ENCODE data around the gene CD2BP2. TPM values are rescaled to one million over a fixed set of nuclear protein-coding genes. Genes with fewer than 3 reads are reported as not detected.

The CD2BP2 gene
- total RNA-seq, 6 donors from 2014 or later, result 24.2 to 63.7 (median 38.8) TPM

GRCh38 chr16:30368792-30369090 lies 13.6 kb upstream of the CD2BP2 start:
- Histone ChIP-seq H3K27ac (peak overlapping the region; percentile 77 to 91 (median 86)), H3K4me1 (peaks cover 32 to 41% (median 33%) of the 10 kb centered on the region in 4 donors), H3K27me3 (no peaks in the 10 kb centered on the region), H3K9me3 (no peaks in the 10 kb centered on the region), H3K36me3 (peaks cover 8 to 25% (median 16%) of the 10 kb centered on the region in 4 donors), H3K4me3 (peak overlapping the region; percentile 79 to 98 (median 90))
- 4 to 9% methylated on average over 4 of the region's 4 CpGs for WGBS, 2 donors
- ATAC-seq (ENCODE audit: low FRiP score in 2 of 2) (no peak), DNase-seq (no peak)
- TF ChIP-seq CTCF (IDR thresholded peaks at IDR 0.05) (no peak), POLR2A (IDR thresholded peaks at IDR 0.05) (peak in 1 of 4 donors; percentile 3)

DNA sequence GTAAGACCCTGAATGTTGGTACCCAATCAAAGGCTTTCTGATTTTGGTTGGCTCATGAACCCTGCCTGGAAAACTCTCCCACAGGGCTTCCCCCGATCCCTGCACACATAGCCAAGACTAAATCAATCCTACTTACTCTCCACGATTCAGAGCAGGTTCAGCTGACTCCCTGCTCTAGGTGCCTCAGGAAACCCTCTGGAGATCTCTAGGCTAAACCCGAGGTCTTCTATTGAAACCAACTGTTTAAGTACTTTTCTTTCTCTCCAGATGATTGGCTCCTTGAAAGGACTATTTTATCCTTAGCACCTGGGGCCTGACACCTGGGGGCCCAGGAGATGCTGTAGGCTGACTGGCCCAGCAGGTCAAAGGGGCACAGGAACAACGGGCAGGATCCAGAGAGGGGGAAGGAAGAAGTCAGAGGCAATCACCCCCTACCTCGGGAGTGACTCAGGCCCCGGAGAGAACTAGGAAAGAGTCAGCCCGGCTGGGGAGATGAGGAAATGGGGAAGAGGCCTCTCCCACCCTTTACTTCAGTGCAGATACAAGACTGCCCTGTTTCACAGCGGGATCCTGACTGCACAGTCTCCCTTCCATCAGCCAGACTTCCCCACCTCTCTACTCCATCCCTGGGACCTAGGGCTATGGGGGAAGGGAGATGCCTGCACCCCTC lies 13.1 kb upstream of the CD2BP2 start:
- Histone ChIP-seq H3K4me3 (peak overlapping the region; percentile 79 to 98 (median 90)), H3K9me3 (no peaks in the 10 kb centered on the region), H3K27ac (peak overlapping the region; percentile 77 to 91 (median 86)), H3K27me3 (no peaks in the 10 kb centered on the region), H3K36me3 (peaks cover 8 to 30% (median 18%) of the 10 kb centered on the region in 4 donors), H3K4me1 (peaks cover 32 to 41% (median 33%) of the 10 kb centered on the region in 4 donors)
- peak in 1 of 2 donors; percentile 25 for ATAC-seq (ENCODE audit: low FRiP score in 2 of 2)
- 4 to 6% methylated on average over 8 of the region's 8 CpGs for WGBS, 2 donors
- TF ChIP-seq POLR2A (IDR thresholded peaks at IDR 0.05) (peak in 2 of 4 donors; percentile 14 to 43), EP300 (IDR thresholded peaks at IDR 0.05) (no peak)
- DNase-seq, result peak in 1 of 2 donors; percentile 76

DNA sequence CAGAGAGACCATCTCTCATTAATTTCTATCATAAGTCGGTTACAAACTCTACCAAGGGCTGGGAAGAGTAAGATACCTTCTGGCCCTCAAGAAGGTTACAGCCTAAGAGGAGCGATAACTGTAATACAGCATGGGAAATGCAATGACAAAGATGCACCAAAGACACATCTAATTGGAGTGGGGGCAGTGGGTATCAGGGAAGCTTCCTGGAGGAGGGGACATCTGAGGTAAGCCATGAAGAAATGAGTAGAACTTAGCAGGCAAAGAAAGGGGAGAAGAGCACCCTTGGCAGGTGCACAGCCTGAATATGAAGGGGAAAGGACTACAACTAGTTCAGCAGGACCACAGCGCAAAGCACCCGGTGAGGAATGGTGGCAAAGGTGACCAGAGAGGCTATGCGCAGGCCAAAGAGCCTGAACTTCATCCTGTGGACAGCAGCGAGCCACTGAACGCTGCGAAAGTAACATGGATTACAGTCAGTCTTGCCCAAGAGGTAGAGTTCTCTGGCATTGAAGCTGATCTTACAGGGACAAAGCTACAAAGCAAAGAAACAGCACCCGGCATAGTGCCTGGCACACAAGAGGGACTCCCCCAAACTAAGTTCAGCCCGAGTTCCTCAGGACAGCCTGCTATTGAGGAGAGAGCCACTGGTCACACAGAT lies 12.4 kb upstream of the CD2BP2 start:
- ATAC-seq (ENCODE audit: low FRiP score in 2 of 2) (no peak), DNase-seq (no peak)
- TF ChIP-seq POLR2A (IDR thresholded peaks at IDR 0.05) (no peak), CTCF (IDR thresholded peaks at IDR 0.05) (no peak), POLR2AphosphoS5 (IDR thresholded peaks at IDR 0.05) (no peak), EP300 (IDR thresholded peaks at IDR 0.05) (no peak)
- no peaks in the 10 kb centered on the region for H3K9me3 ChIP-seq
- peak overlapping the region in 2 of 4 donors; percentile 85 to 91 for H3K27ac ChIP-seq
- peaks cover 32 to 41% (median 33%) of the 10 kb centered on the region in 4 donors for H3K4me1 ChIP-seq
- H3K4me3 ChIP-seq, result peak overlapping the region in 3 of 4 donors; percentile 79 to 95 (median 84)
- no peaks in the 10 kb centered on the region for H3K27me3 ChIP-seq
- peaks cover 8 to 35% (median 23%) of the 10 kb centered on the region in 4 donors for H3K36me3 ChIP-seq
- 59 to 69% methylated on average over 10 of the region's 10 CpGs for WGBS, 2 donors

DNA sequence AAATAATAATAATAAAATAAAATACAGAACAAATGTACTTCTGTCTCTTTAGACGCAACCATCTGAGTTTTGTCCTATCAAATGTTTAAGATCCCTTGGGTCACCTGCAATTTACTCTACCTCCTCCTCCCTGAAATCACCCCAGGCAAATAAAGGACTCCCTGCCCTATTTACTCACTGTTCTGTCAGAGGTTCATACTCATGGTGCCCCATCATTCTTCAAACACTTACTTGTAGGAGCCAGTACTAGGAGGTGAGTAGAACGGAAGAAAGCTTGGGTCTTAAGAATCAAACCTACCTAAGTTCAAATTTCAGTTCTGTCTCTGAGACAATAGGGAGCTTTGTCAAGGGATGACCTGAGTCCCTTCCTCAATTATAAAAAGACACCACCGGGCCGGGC lies 11.4 kb upstream of the CD2BP2 start:
- DNase-seq, result no peak
- Histone ChIP-seq H3K4me1 (peaks cover 30 to 41% (median 32%) of the 10 kb centered on the region in 4 donors), H3K4me3 (no peak overlapping the region), H3K27me3 (no peaks in the 10 kb centered on the region), H3K9me3 (no peaks in the 10 kb centered on the region), H3K36me3 (peaks cover 8 to 42% (median 28%) of the 10 kb centered on the region in 4 donors), H3K27ac (no peak overlapping the region)
- 66 to 77% methylated on average over 4 of the region's 4 CpGs for WGBS, 2 donors
- TF ChIP-seq CTCF (IDR thresholded peaks at IDR 0.05) (no peak), EP300 (IDR thresholded peaks at IDR 0.05) (no peak), POLR2A (IDR thresholded peaks at IDR 0.05) (no peak), POLR2AphosphoS5 (IDR thresholded peaks at IDR 0.05) (no peak)
- ATAC-seq (ENCODE audit: low FRiP score in 2 of 2), result no peak

DNA sequence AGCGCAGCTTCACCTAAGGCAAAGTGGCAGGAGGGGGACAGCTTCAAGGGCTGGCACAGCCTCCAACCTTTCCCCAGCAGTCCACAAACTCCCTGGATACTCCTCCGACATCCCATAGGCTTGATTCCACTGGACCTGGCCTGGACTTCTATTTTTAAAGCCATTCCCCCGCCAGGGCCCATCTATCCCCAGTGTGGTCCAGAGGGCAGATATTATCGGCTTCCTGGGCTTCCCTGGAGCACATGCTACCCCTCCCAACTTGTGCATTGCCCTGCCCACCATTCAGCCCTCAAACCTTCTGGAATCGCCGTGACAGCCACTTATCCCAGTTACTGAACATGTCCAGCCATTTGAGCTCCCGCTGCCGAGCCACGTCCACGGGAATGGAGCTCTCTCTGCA lies 10.1 kb upstream of the CD2BP2 start:
- ATAC-seq (ENCODE audit: low FRiP score in 2 of 2), result no peak
- Histone ChIP-seq H3K9me3 (no peaks in the 10 kb centered on the region), H3K36me3 (peaks cover 8 to 51% (median 28%) of the 10 kb centered on the region in 4 donors), H3K27me3 (no peaks in the 10 kb centered on the region), H3K4me1 (peaks cover 25 to 36% (median 28%) of the 10 kb centered on the region in 4 donors), H3K27ac (no peak overlapping the region), H3K4me3 (no peak overlapping the region)
- WGBS, 2 donors, result 82 to 94% methylated on average over 10 of the region's 10 CpGs
- DNase-seq, result no peak
- TF ChIP-seq POLR2AphosphoS5 (IDR thresholded peaks at IDR 0.05), result no peak
- no peak for TF ChIP-seq CTCF (IDR thresholded peaks at IDR 0.05)
- no peak for TF ChIP-seq POLR2A (IDR thresholded peaks at IDR 0.05)
- TF ChIP-seq EP300 (IDR thresholded peaks at IDR 0.05), result no peak

Measured in upper lobe of left lung (tissue), 6 donors.